K562 (cell line): ENCODE results near the gene GP1BA. TPM values are rescaled to one million over a fixed set of nuclear protein-coding genes. Genes with fewer than 3 reads are reported as not detected.
A peak's percentile ranks its signal among the peaks of the same experiment; 100 is the strongest.

Experiments
- ATAC-seq: fragments of 200-7000 bp; cut with Tn5 transposase; 3 replicates; pipeline ENCODE4 v1.9.1; 2020; ENCODE audit warnings: moderate library complexity
- BruUV-seq: library from RNA; stranded (reverse); fragments of 400-500 nt; replicated peaks from 2 replicates; lab custom pipeline; 2021; lab: Mats Ljungman, UMichigan
- CTCF ChIA-PET: fragments of 300-600 bp; formaldehyde crosslinking; extraction: SDS; loops from one replicate; lab custom pipeline; 2021; ENCODE audit warnings: low intra/inter-chr PET ratio; lab: Yijun Ruan, JAX
- POLR2A ChIA-PET: fragments of 300-600, 350-650 bp; sonication (Branson Sonifier 250); formaldehyde crosslinking; extraction: SDS; loops from one replicate; lab custom pipeline; 2021; ENCODE audit warnings: antibody characterized with exemption, inconsistent platforms; lab: Yijun Ruan, JAX
- DNase-seq, 4 experiments: peaks; one replicate each; pipeline versions ENCODE4 v3.0.0 to v3.0.0-alpha.2; 2011 to 2018; ENCODE audit warnings: low spot score in 3 of 4, mixed read lengths in 3 of 4; ENCODE audit errors: extremely low read depth in 1 of 4
- FAIRE-seq: peaks from 2 replicates; lab custom pipeline; 2011; peaks lifted over from hg19 to GRCh38; lab: Jason Lieb, UNC
- H2AFZ ChIP-seq: 2 replicates; pipeline ENCODE4 v1.6.0; 2011; ENCODE audit warnings: low read depth, low read length, control low read depth, inconsistent platforms
- H3K27ac ChIP-seq: fragments of 200-600 bp; 3 replicates; pipeline ENCODE4 v1.8.0; 2011; ENCODE audit warnings: low read depth, mild to moderate bottlenecking, control low read depth, inconsistent platforms, low read length, moderate library complexity, mixed read lengths; ENCODE audit errors: extremely low read depth
- H3K27me3 ChIP-seq, 2 experiments: fragments of 300-600 bp in 1 of 2; 2 replicates in 1 of 2; 3 replicates in 1 of 2; pipeline versions ENCODE4 v1.6.0 to v1.8.0; 2011; ENCODE audit warnings: inconsistent platforms in 2 of 2, low read length in 2 of 2, mild to moderate bottlenecking in 1 of 2, mixed read lengths in 1 of 2, moderate library complexity in 1 of 2; ENCODE audit not compliant: control insufficient read depth in 2 of 2, insufficient read depth in 2 of 2
- H3K36me3 ChIP-seq: fragments of 300-600 bp; 3 replicates; pipeline ENCODE4 v1.8.0; 2011; ENCODE audit warnings: mild to moderate bottlenecking, low read length, inconsistent platforms; ENCODE audit not compliant: control insufficient read depth, insufficient read depth
- H3K4me1 ChIP-seq, 2 experiments: fragments of 200-600 bp in 1 of 2; replicated peaks in 1 of 2; 2 replicates in 1 of 2; 3 replicates in 1 of 2; pipeline versions ENCODE4 v1.5.1 to v1.8.0; 2011; ENCODE audit warnings: inconsistent platforms in 2 of 2, low read length in 2 of 2, mild to moderate bottlenecking in 1 of 2, mixed read lengths in 1 of 2, moderate library complexity in 1 of 2; ENCODE audit not compliant: control insufficient read depth in 2 of 2, insufficient read depth in 2 of 2
- H3K4me2 ChIP-seq: 2 replicates; pipeline ENCODE4 v1.6.1; 2011; ENCODE audit warnings: low read length, control low read depth, inconsistent platforms, mixed read lengths; ENCODE audit not compliant: insufficient read depth
- H3K4me3 ChIP-seq: fragments of 200-600 bp; sonication (generic), shearing (Covaris generic); 2 replicates; pipeline ENCODE4 v1.5.1; 2016; ENCODE audit warnings: control low read depth, inconsistent platforms
- H3K79me2 ChIP-seq: fragments of 200-600 bp; 3 replicates; pipeline ENCODE4 v1.8.0; 2011; ENCODE audit warnings: low read length, inconsistent platforms; ENCODE audit not compliant: control insufficient read depth, insufficient read depth
- H3K9ac ChIP-seq, 2 experiments: 2 replicates each; pipeline versions ENCODE4 v1.6.0 to v1.6.1; 2011; ENCODE audit warnings: low read depth in 2 of 2, low read length in 2 of 2, control low read depth in 1 of 2, inconsistent platforms in 1 of 2, mild to moderate bottlenecking in 1 of 2, mixed read lengths in 1 of 2; ENCODE audit not compliant: insufficient read depth in 1 of 2
- H3K9me1 ChIP-seq: one replicate; pipeline ENCODE4 v1.6.0; 2011; ENCODE audit warnings: inconsistent platforms, mild to moderate bottlenecking, low read length, moderate library complexity; ENCODE audit not compliant: control insufficient read depth, insufficient read depth
- H3K9me3 ChIP-seq: replicated peaks from 2 replicates; pipeline ENCODE4 v1.5.1; 2011; ENCODE audit warnings: low read depth, low read length, inconsistent platforms; ENCODE audit not compliant: control insufficient read depth, insufficient read depth
- H4K20me1 ChIP-seq: replicated peaks from 2 replicates; pipeline ENCODE4 v1.6.1; 2011; ENCODE audit warnings: low read length, inconsistent platforms, mixed read lengths; ENCODE audit not compliant: control insufficient read depth, insufficient read depth
- CEBPG ChIP-seq, 3 experiments: fragments of 200-800 bp in 1 of 3; sonication (Bioruptor generic) in 1 of 3; sonication (generic) in 1 of 3; formaldehyde crosslinking in 1 of 3; IDR thresholded peaks in 2 of 3; conservative IDR thresholded peaks in 1 of 3; 2 replicates each; pipeline versions ENCODE4 v1.6.1 to v1.8.0; 2016 to 2022; ENCODE audit warnings: missing compliant biosample characterization in 2 of 3, missing genetic modification characterization in 2 of 3, mild to moderate bottlenecking in 1 of 3, missing genetic modification reagents in 1 of 3
- EHMT2 ChIP-seq: fragments of 450-650 bp; IDR thresholded peaks from 2 replicates; pipeline ENCODE4 v1.6.1; 2018; ENCODE audit warnings: antibody characterized with exemption
- HMGN3 ChIP-seq: IDR thresholded peaks from 2 replicates; pipeline ENCODE4 v1.6.1; 2011; ENCODE audit warnings: borderline replicate concordance, low read depth, mild to moderate bottlenecking, mixed read lengths, low read length; ENCODE audit not compliant: insufficient read length; ENCODE audit errors: extremely low read depth
- NFE2L1 ChIP-seq: fragments of 450-650 bp; IDR thresholded peaks from 2 replicates; pipeline ENCODE4 v1.6.1; 2016; ENCODE audit warnings: missing genetic modification characterization, low read depth, mild to moderate bottlenecking, missing compliant biosample characterization, moderate library complexity, borderline replicate concordance
- PCBP1 ChIP-seq: fragments of 200-400 bp; formaldehyde crosslinking; IDR thresholded peaks from 2 replicates; pipeline ENCODE4 v1.6.1; 2018; ENCODE audit warnings: mild to moderate bottlenecking, low read depth, low read length; ENCODE audit not compliant: poor library complexity, severe bottlenecking
- SAP30 ChIP-seq: fragments of 200-600 bp; sonication (generic); IDR thresholded peaks from 2 replicates; pipeline ENCODE4 v1.6.1; 2012; ENCODE audit warnings: borderline replicate concordance, low read depth, mild to moderate bottlenecking, moderate library complexity, low read length, control low read depth, inconsistent platforms; ENCODE audit not compliant: insufficient read depth, poor library complexity, severe bottlenecking
- TEAD4 ChIP-seq, 2 experiments: sonication (generic) in 1 of 2; formaldehyde crosslinking in 1 of 2; IDR thresholded peaks; 2 replicates each; pipeline versions ENCODE4 v1.6.1 to v1.8.0; 2012 to 2022; ENCODE audit warnings: borderline replicate concordance in 1 of 2, inconsistent platforms in 1 of 2, low read length in 1 of 2, mild to moderate bottlenecking in 1 of 2, missing genetic modification reagents in 1 of 2
- THRAP3 ChIP-seq: fragments of 450-650 bp; IDR thresholded peaks from 2 replicates; pipeline ENCODE4 v1.6.1; 2016; ENCODE audit warnings: mild to moderate bottlenecking, inconsistent platforms, borderline replicate concordance
- ZNF175 ChIP-seq: fragments of 200-800 bp; sonication (Bioruptor generic); IDR thresholded peaks from 2 replicates; pipeline ENCODE4 v1.6.1; 2016; ENCODE audit warnings: low read depth, mild to moderate bottlenecking, missing genetic modification characterization, missing compliant biosample characterization
- ZNF76 ChIP-seq: fragments of 250-450 bp; sonication (Bioruptor Pico); IDR thresholded peaks from 2 replicates; pipeline ENCODE4 v1.4.0; 2020; ENCODE audit warnings: mild to moderate bottlenecking, moderate library complexity, borderline replicate concordance
- WGBS: fragments of 100-300 bp; shearing (Covaris generic); methylation state at CpG from one replicate; pipeline ENCODE4 v1.1.6; 2016; ENCODE audit warnings: low coverage, mixed read lengths; ENCODE audit not compliant: insufficient coverage; ENCODE audit errors: missing lambda C conversion rate; 5-methylcytosine and 5-hydroxymethylcytosine counted together
- in situ Hi-C: fragments of 300-500 bp; cut with MboI; formaldehyde crosslinking; loops from 4 replicates; pipeline ENCODE4 v1.15.0; 2018; ENCODE audit warnings: inconsistent platforms, mixed read lengths
- intact Hi-C: fragments of 100-400 bp; cut with micrococcal nuclease; formaldehyde crosslinking; loops from 2 replicates; pipeline ENCODE4 v1.14.2; 2022
- polyA plus RNA-seq, 8 experiments: library from polyadenylated mRNA; depleted of rRNA in 4 of 8; stranded (reverse) in 5 of 8; unstranded in 3 of 8; fragments of >200 nt; fragmentation: Nextera tagmentation in 2 of 8; fragmentation: Illumina TruSeq in 1 of 8; extraction: Ambion mirVana in 2 of 8; extraction: Trizol in 1 of 8; gene quantifications; 2 replicates each; pipeline versions ENCODE4 v1.2.1 to v1.2.3, GENCODE V29; 2011 to 2014; ENCODE audit warnings: inconsistent platforms in 1 of 8, missing spikeins in 1 of 8
- total RNA-seq, 7 experiments: library from RNA; depleted of rRNA in 6 of 7; stranded (reverse); fragments of >200 nt in 6 of 7; fragmentation: Illumina TruSeq in 2 of 7; extraction: Trizol in 2 of 7; gene quantifications; 2 replicates each; pipeline versions ENCODE4 v1.2.1 to v1.2.3, GENCODE V29; 2011 to 2021; ENCODE audit warnings: low replicate concordance in 1 of 7
- TF ChIP-seq, protein P1 (sequence below): fragments of 250-450 bp; sonication (Bioruptor Pico); IDR thresholded peaks from 2 replicates; pipeline ENCODE4 v1.8.0; 2022; ENCODE audit warnings: moderate library complexity, mild to moderate bottlenecking, inconsistent platforms

Gene GP1BA
- total and polyA plus RNA-seq, 9 of the 15 experiments (the other 6 are each of a cell fraction or from before 2014, with no cell fraction given): 0.01 TPM; not detected in 8

DNA sequence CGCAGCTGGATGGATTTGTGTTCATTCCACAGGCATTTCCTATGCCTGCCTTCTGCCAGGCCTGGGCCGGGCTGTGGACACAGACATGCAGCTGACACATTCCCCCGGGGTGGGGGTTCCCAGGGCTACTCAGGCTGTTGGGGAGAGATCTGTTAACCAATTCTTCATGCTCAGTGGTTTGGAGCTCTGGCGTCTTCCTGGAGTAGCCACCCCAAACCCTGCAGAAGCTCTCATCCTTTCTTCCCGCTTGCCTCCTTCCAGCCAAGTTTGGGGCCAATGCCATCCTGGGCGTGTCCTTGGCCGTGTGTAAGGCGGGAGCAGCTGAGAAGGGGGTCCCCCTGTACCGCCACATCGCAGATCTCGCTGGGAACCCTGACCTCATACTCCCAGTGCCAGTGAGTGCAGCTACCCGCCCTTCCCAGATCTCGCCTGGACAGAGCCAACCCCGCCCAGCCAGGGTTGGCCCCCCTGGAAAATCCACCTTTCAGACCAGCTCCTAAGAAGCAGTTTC lies 21.4 kb downstream of the GP1BA start:
- Histone ChIP-seq H3K27ac (no peak overlapping the region), H4K20me1 (no peaks in the 10 kb centered on the region), H3K4me3 (no peak overlapping the region), H3K36me3 (no peaks in the 10 kb centered on the region), H3K4me2 (no peak overlapping the region), H3K9ac (peak overlapping the region in 1 of 2 experiments; percentile 37; a peak in 1 of 4 replicates), H2AFZ (no peak overlapping the region), H3K27me3 (no peaks in the 10 kb centered on the region), H3K79me2 (peaks cover 18% of the 10 kb centered on the region), H3K4me1 (peaks cover 15 to 43% of the 10 kb centered on the region in 2 experiments), H3K9me3 (no peaks in the 10 kb centered on the region), H3K9me1 (no peaks in the 10 kb centered on the region)
- 83% methylated on average over 9 of the region's 14 CpGs for WGBS
- ChIA-PET POLR2A (interaction anchor here (0.6 to 1.8 kb wide), 5 partner anchors 10 to 221 kb away, joined by 3 to 7 read pairs (median 3); partner anchors contain the start of genes RNF167 and SLC25A11), CTCF (no interaction called here)
- FAIRE-seq (no peak), ATAC-seq (no peak), DNase-seq (no peak)
- intact Hi-C loops: no loop called here
- in situ Hi-C loops: no loop called here
- TF ChIP-seq NFE2L1 (tag) (no peak), TEAD4 (IDR thresholded peaks at IDR 0.05; ENCODE audit: low read length) (no peak), TEAD4 (CRISPR knock-in tag; IDR thresholded peaks at IDR 0.05; ENCODE audit: borderline replicate concordance) (no peak)
- no TSS peak for BruUV-seq

DNA sequence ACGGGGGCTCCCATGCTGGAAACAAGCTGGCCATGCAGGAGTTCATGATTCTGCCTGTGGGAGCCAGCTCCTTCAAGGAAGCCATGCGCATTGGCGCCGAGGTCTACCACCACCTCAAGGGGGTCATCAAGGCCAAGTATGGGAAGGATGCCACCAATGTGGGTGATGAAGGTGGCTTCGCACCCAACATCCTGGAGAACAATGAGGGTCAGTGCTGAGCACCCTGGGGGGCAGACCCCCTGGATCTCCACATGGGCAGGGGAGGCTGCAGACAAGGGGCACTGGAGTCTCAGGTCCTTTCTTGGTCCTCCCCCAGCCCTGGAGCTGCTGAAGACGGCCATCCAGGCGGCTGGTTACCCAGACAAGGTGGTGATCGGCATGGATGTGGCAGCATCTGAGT lies 23.0 kb downstream of the GP1BA start:
- no peak overlapping the region for H3K9ac ChIP-seq
- ChIA-PET POLR2A (interaction anchor here (0.6 to 1.8 kb wide), 2 partner anchors 11 to 513 kb away, joined by 3 to 7 read pairs; no protein-coding TSS in a partner anchor), CTCF (no interaction called here)
- H2AFZ ChIP-seq: no peak overlapping the region
- peaks cover 15 to 37% of the 10 kb centered on the region in 2 experiments for H3K4me1 ChIP-seq
- intact Hi-C loops (no loop called here), in situ Hi-C loops (no loop called here)
- no peak overlapping the region for H3K27ac ChIP-seq
- no peak overlapping the region for H3K4me2 ChIP-seq
- no peak overlapping the region for H3K4me3 ChIP-seq
- no peaks in the 10 kb centered on the region for H4K20me1 ChIP-seq
- no peaks in the 10 kb centered on the region for H3K9me3 ChIP-seq
- BruUV-seq: no TSS peak
- DNase-seq (no peak), FAIRE-seq (no peak), ATAC-seq (no peak)
- H3K36me3 ChIP-seq: no peaks in the 10 kb centered on the region; the same call in 2 of the 3 replicates
- H3K79me2 ChIP-seq: peaks cover 17% of the 10 kb centered on the region
- no peaks in the 10 kb centered on the region for H3K27me3 ChIP-seq
- WGBS: 96% methylated on average over 4 of the region's 8 CpGs
- H3K9me1 ChIP-seq: no peaks in the 10 kb centered on the region
- no peak for TF ChIP-seq EHMT2
- TF ChIP-seq HMGN3: no peak
- no peak for TF ChIP-seq CEBPG (CRISPR knock-in tag; IDR thresholded peaks at IDR 0.05)
- TF ChIP-seq CEBPG (tag; conservative IDR thresholded peaks at IDR 0.05 in 1 of 2, IDR thresholded peaks at IDR 0.05 in 1 of 2): no peak
- no peak for TF ChIP-seq PCBP1
- TF ChIP-seq ZNF76 (CRISPR knock-in tag): no peak
- TF ChIP-seq SAP30: no peak
- TF ChIP-seq, protein P1, sequence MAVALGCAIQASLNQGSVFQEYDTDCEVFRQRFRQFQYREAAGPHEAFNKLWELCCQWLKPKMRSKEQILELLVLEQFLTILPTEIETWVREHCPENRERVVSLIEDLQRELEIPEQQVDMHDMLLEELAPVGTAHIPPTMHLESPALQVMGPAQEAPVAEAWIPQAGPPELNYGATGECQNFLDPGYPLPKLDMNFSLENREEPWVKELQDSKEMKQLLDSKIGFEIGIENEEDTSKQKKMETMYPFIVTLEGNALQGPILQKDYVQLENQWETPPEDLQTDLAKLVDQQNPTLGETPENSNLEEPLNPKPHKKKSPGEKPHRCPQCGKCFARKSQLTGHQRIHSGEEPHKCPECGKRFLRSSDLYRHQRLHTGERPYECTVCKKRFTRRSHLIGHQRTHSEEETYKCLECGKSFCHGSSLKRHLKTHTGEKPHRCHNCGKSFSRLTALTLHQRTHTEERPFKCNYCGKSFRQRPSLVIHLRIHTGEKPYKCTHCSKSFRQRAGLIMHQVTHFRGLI (CRISPR knock-in tag): no peak
- no peak for TF ChIP-seq ZNF175 (CRISPR knock-in tag)
- TF ChIP-seq THRAP3: no peak
